Psoas muscle (tissue), 8 donors: Measurements from ENCODE around the gene RRP8. TPM values are rescaled to one million over a fixed set of nuclear protein-coding genes. Genes with fewer than 3 reads are reported as not detected.

Experiments
- ATAC-seq, 4 donors: fragments of 200-7000 bp; cut with Tn5 transposase; one replicate each; pipeline ENCODE4 v1.9.1; 2020; ENCODE audit warnings: moderate library complexity in 3 of 4, mild to moderate bottlenecking in 2 of 4
- DNase-seq, 2 donors: peaks; one replicate each; pipeline ENCODE4 v3.0.0-alpha.2; 2020
- H3K27ac ChIP-seq: fragments of 200-600 bp; one replicate; pipeline ENCODE4 v1.8.0; 2022
- H3K27me3 ChIP-seq, 3 donors: fragments of 200-600 bp in 1 of 3; one replicate each; pipeline versions ENCODE4 v1.6.1 to v1.8.0; 2013 to 2022; ENCODE audit warnings: low read length in 2 of 3, mild to moderate bottlenecking in 2 of 3, moderate library complexity in 1 of 3; ENCODE audit not compliant: insufficient read depth in 3 of 3
- H3K36me3 ChIP-seq, 2 donors: fragments of 200-600 bp in 1 of 2; one replicate each; pipeline versions ENCODE4 v1.6.1 to v1.8.0; 2013 to 2022; ENCODE audit warnings: low read depth in 1 of 2, mild to moderate bottlenecking in 1 of 2, moderate library complexity in 1 of 2; ENCODE audit not compliant: insufficient read depth in 1 of 2
- H3K4me1 ChIP-seq: fragments of 200-600 bp; one replicate; pipeline ENCODE4 v1.8.0; 2022
- H3K4me3 ChIP-seq: fragments of 200-600 bp; one replicate; pipeline ENCODE4 v1.8.0; 2022; ENCODE audit warnings: mild to moderate bottlenecking
- H3K9me3 ChIP-seq: fragments of 200-600 bp; one replicate; pipeline ENCODE4 v1.8.0; 2022
- WGBS, 3 donors: extraction: QIAGEN DNeasy Blood & Tissue Kit; methylation state at CpG; one replicate each; pipeline versions ENCODE4 v1.1.6 to v1.1.7; 2013; 5-methylcytosine and 5-hydroxymethylcytosine counted together
- intact Hi-C, 2 donors: fragments of 100-400 bp; cut with DNase I; formaldehyde crosslinking; loops; one replicate each; pipeline versions ENCODE4 v1.11.0 to v1.14.2; 2022
- polyA plus RNA-seq, 3 donors: library from polyadenylated mRNA; stranded (reverse); fragments of 200-250 nt; gene quantifications; one replicate each; pipeline ENCODE4 v1.2.3, GENCODE V29; 2013
- total RNA-seq, 4 donors: library from RNA; stranded (reverse); fragmentation: NEBNext Ultra II Directional in 2 of 4; extraction: Animal tissue kit (Norgen Biotek cat#: 25700) in 2 of 4; gene quantifications; one replicate each; pipeline versions ENCODE4 v1.2.1 to v1.2.4, GENCODE V29; 2021 to 2023
- TF ChIP-seq, protein P1 (sequence below): fragments of 200-600 bp; IDR thresholded peaks from one replicate; pipeline ENCODE4 v1.8.0; 2022; ENCODE audit warnings: antibody characterized with exemption
- donor health status: healthy with polysubstance abuse.
- donor health status: DM: no; HTN: no; CAD: no; lungs with moderate emphysema.
- donor health status: Bipolar disorder and iron deficiency.
- donor health status: healthy.
- donor health status: DM: yes; HTN: yes; CAD: no.
- donor health status: DM: no; HTN: no; CAD: no.
- donor health status: DM: no; HTN: no; CAD: no.
- donor health status: DM: yes; HTN: yes; CAD: no.

Gene RRP8
- total and polyA plus RNA-seq, 7 donors, result 11.6 to 34.0 (median 18.4) TPM

DNA sequence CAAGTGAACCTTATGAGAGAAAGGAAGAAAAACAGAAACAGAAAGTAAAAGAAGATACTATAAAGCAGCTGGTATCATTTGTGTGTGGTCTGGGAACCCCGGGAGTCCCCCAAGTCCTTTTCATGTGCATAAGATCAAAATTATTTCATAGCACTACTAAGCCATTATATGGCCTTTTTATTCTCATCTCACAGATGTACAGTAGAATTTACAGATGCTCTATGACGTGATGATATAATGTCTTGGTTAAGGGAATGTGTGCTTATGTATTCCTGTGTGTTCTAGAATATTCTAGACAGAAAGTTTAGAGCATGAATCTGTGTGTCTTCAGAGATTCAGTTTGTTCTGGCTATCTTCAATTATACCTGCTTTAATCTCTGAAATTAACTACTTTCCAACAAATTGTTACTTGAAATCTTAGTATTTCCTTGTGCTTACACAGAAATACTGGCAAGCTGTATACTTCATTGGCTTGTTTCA is 24.4 kb upstream of the RRP8 start:
- WGBS, 3 donors, result 54 to 69% (median 62%) methylated on average over 2 of the region's 2 CpGs
- no peaks in the 10 kb centered on the region for H3K4me1 ChIP-seq
- H3K27me3 ChIP-seq, result no peaks in the 10 kb centered on the region
- ATAC-seq (no peak), DNase-seq (no peak)
- no peak overlapping the region for H3K27ac ChIP-seq
- H3K36me3 ChIP-seq, result peaks cover 0 to 27% of the 10 kb centered on the region in 2 donors
- intact Hi-C loops, result no loop called here
- TF ChIP-seq, protein P1, sequence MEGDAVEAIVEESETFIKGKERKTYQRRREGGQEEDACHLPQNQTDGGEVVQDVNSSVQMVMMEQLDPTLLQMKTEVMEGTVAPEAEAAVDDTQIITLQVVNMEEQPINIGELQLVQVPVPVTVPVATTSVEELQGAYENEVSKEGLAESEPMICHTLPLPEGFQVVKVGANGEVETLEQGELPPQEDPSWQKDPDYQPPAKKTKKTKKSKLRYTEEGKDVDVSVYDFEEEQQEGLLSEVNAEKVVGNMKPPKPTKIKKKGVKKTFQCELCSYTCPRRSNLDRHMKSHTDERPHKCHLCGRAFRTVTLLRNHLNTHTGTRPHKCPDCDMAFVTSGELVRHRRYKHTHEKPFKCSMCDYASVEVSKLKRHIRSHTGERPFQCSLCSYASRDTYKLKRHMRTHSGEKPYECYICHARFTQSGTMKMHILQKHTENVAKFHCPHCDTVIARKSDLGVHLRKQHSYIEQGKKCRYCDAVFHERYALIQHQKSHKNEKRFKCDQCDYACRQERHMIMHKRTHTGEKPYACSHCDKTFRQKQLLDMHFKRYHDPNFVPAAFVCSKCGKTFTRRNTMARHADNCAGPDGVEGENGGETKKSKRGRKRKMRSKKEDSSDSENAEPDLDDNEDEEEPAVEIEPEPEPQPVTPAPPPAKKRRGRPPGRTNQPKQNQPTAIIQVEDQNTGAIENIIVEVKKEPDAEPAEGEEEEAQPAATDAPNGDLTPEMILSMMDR, result no peak
- H3K4me3 ChIP-seq, result no peak overlapping the region
- H3K9me3 ChIP-seq, result no peaks in the 10 kb centered on the region

DNA sequence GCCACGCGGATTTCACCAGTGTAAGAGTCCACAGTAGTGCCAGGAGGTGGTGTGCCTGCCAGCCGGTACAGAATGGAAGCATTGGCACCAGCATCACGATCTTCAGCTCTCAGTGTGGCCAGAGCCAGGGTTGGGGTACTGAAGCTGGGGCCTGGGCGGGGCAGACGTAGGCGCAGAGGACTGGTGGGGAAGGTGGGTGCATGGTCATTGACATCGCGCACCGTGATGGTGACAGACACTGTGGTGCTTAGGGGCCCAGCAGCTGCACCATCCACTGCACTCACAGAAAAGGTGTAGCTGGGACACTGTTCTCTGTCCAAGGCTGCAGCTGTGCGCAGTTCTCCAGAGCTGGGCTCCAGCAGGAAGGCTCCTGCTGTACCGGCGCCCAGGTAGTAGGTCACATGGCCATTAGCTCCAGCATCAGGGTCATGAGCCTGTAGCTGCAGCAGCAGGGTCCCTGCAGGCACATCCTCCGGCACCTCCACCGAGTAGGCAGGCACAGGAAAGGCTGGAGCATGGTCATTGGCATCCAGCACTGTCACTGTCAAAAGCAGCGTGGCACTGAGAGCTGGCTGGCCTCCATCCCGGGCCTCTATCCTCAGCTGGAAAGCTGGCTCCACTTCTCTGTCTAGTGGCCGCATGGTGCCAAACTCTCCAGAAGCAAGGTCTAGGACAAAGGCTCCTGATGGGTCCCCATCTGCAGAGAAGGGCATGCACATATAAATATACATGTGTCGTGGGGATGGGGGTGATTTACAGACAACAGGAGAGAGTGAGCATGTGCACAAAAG is 23.8 kb upstream of the RRP8 start:
- no peak for ATAC-seq
- Histone ChIP-seq H3K27ac (no peak overlapping the region), H3K4me3 (no peak overlapping the region), H3K27me3 (no peaks in the 10 kb centered on the region), H3K9me3 (no peaks in the 10 kb centered on the region), H3K4me1 (no peaks in the 10 kb centered on the region), H3K36me3 (peaks cover 0 to 22% of the 10 kb centered on the region in 2 donors)
- 62 to 71% (median 64%) methylated on average over 19 of the region's 19 CpGs for WGBS, 3 donors
- no peak for DNase-seq
- TF ChIP-seq, protein P1, result no peak
- intact Hi-C loops, result no loop called here

DNA sequence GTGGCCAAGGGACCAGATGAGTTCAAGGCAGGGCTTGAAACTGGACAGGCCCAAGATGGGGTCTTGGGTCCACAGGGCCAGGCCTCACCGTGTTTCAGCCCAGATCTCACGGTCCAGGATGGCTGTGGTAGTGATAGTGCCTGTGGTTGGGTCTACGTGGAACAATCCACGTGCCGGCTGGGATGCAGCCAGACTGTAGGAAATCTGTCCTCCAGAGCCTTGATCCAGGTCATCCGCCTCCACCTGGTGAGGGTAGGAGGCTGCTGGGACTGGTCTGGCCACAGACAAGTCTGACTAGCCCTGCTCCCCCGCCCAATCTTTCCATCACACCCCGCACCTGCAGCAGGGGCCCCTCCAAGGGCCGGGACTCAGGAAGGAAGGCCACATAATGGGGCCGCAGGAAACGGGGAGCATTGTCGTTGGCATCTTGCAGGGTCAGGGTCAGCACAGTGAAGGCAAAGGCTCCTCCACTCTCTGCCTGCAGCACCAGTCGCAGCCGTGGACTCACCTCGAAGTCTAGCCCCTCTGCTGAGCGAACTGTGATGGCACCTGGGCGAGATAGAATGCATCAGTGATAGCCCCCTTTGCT is 22.5 kb upstream of the RRP8 start:
- Histone ChIP-seq H3K27me3 (no peaks in the 10 kb centered on the region), H3K4me3 (no peak overlapping the region), H3K36me3 (peaks cover 0 to 22% of the 10 kb centered on the region in 2 donors), H3K27ac (no peak overlapping the region), H3K4me1 (no peaks in the 10 kb centered on the region), H3K9me3 (no peaks in the 10 kb centered on the region)
- DNase-seq (peak in 1 of 2 donors; percentile 50), ATAC-seq (no peak)
- WGBS, 3 donors, result 89 to 93% (median 89%) methylated on average over 17 of the region's 17 CpGs
- TF ChIP-seq, protein P1, result no peak
- intact Hi-C loops, result no loop called here

DNA sequence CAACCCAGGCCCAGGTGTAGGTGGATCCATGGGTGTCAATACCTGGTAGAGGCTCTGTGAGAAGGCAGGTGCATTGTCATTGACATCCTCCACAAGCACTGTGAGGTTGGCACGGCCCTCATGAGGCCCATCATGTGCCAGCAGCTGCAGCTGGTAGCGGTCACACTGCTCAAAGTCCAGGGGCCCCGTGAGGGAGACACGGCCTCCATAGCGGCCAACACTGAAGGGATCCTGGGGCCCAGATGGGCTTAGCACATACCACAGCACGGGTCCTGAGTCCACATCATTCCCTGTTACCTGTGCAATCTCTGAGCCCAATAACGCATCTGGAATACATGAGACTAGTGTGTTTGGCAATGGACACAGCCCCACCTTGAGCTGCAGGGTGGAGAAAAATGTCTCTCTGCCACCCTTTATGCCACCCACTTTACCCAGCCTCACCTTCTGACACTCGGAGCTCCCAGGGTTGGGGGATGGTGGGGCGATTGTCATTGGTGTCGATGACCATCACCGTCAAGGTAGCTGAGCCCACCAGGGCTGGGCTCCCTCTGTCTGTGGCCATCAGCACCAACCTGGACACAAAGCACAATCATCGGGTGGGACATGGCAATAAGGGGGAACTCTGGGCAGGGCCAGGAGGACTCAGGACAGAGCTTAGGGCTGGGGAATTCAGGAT is 21.9 kb upstream of the RRP8 start:
- Histone ChIP-seq H3K27me3 (no peaks in the 10 kb centered on the region), H3K27ac (no peak overlapping the region), H3K36me3 (peaks cover 0 to 22% of the 10 kb centered on the region in 2 donors), H3K4me3 (no peak overlapping the region), H3K4me1 (no peaks in the 10 kb centered on the region), H3K9me3 (no peaks in the 10 kb centered on the region)
- TF ChIP-seq, protein P1, result no peak
- whole genome bisulfite sequencing, 3 donors, result 60 to 84% (median 78%) methylated on average over 12 of the region's 12 CpGs
- intact Hi-C loops, result no loop called here
- DNase-seq, result no peak
- no peak for ATAC-seq
